DMS 273 (cell line): ENCODE data around the gene SFXN5.

Source experiments
- DNase-seq: peaks from one replicate; lab custom pipeline; 2025; ENCODE audit not compliant: unreplicated experiment; lab: John Stamatoyannopoulos, UW

SFXN5 gene

GRCh38 chr2:72943540-72944395, 127.7 kb downstream of the SFXN5 start:
- no peak for DNase-seq

- no peak for DNase-seq
Measured at GRCh38 chr2:72942881-72943418, 128.6 kb downstream of the SFXN5 start.

- DNase-seq: no peak
Measured at GRCh38 chr2:72942293-72942692, 129.2 kb downstream of the SFXN5 start.

GRCh38 chr2:72940786-72941185, 130.7 kb downstream of the SFXN5 start:
- DNase-seq: peak; percentile 45

GRCh38 chr2:72940361-72940760, 131.2 kb downstream of the SFXN5 start:
- DNase-seq: no peak

- peak; percentile 65 for DNase-seq
Measured at GRCh38 chr2:72938455-72938854, 133.1 kb downstream of the SFXN5 start.

- peak; percentile 95 for DNase-seq
Measured at GRCh38 chr2:72937356-72937669, 134.2 kb downstream of the SFXN5 start.

- peak; percentile 53 for DNase-seq
Measured at GRCh38 chr2:72936660-72937355, 134.7 kb downstream of the SFXN5 start.

GRCh38 chr2:72935611-72935957, 135.9 kb downstream of the SFXN5 start:
- DNase-seq: no peak

GRCh38 chr2:72934683-72935610, 136.6 kb downstream of the SFXN5 start:
- peak; percentile 53 for DNase-seq

- no peak for DNase-seq
Measured at GRCh38 chr2:72933646-72934151, 137.8 kb downstream of the SFXN5 start.

GRCh38 chr2:72933207-72933606, 138.3 kb downstream of the SFXN5 start:
- no peak for DNase-seq

- no peak for DNase-seq
Measured at GRCh38 chr2:72932805-72933204, 138.7 kb downstream of the SFXN5 start.

GRCh38 chr2:72932045-72932740, 139.3 kb downstream of the SFXN5 start:
- peak; percentile 82 for DNase-seq

GRCh38 chr2:72931280-72931910, 140.1 kb downstream of the SFXN5 start:
- peak; percentile 89 for DNase-seq

- DNase-seq: no peak
Measured at GRCh38 chr2:72929010-72929409, 142.5 kb downstream of the SFXN5 start.

GRCh38 chr2:72927619-72928550, 143.6 kb downstream of the SFXN5 start:
- DNase-seq: no peak

GRCh38 chr2:72926811-72927465, 144.6 kb downstream of the SFXN5 start:
- DNase-seq: no peak
